T follicular helper cell (primary cell): ENCODE data around the gene OIP5.
"Not testable (repeated sequence)": the region's sequence is repeated elsewhere in the genome, so short reads cannot be mapped to it uniquely, and the experiment has no call there.

Experiments used
- DNase-seq: peaks from one replicate; pipeline ENCODE4 v3.0.0-alpha.2; 2020; ENCODE audit warnings: low read depth

OIP5 gene

DNA sequence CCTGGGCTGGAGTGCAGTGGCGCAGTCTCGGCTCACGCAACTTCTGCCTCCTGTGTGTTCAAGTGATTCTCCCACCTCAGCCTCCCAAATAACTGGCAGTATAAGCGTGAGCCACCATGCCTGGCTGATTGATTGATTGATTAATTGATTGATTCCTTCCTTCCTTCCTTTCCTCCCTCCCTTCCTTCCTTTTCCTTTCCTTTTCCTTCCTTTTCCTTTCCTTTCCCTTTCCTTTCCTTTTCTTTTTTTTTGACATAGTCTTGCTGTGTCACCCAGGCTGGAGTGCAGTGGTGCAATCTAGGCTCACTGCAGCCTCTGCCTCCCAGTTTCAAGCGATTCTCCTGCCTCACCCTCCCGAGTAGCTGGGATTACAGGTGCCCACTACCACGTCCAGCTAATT, 71.5 kb downstream of the OIP5 start:
- DNase-seq = not testable (repeated sequence)

DNA sequence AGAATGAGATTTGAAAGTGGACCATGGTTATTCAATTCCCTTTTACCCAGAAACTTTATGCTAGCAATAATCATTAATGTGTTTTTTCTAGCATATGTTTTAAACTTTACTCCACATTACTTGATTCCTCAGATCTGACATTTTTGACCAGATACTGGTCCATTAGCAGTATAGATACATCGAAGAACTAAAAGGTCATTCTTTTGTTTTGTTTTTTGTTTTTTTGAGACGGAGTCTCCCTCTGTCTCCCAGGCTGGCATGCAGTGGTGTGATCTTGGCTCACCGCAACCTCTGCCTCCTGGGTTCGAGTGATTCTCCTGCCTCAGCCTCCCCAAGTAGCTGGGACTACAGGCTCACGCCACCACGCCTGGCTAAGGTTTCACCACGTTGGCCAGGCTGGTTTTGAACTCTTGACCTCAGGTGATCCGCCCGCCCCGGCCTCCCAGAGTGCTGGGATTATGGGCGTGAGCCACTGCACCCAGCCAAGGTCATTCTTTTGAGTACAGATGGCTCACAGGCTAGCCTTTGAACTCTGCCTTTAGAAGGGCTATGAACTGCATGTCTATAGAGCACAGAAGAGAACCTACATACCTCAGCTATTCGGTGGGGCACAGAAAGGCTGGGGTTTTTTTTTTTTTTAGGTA, 72.7 kb downstream of the OIP5 start:
- DNase-seq = no peak
